ENCODE measurements around the gene GTPBP2. TPM values are rescaled to one million over a fixed set of nuclear protein-coding genes. Genes with fewer than 3 reads are reported as not detected.

GTPBP2 gene
- total and polyA plus RNA-seq, 10 of the 15 experiments (the other 5 are each of a cell fraction or from before 2014, with no cell fraction given): 5.9 to 63.4 (median 39.8) TPM

DNA sequence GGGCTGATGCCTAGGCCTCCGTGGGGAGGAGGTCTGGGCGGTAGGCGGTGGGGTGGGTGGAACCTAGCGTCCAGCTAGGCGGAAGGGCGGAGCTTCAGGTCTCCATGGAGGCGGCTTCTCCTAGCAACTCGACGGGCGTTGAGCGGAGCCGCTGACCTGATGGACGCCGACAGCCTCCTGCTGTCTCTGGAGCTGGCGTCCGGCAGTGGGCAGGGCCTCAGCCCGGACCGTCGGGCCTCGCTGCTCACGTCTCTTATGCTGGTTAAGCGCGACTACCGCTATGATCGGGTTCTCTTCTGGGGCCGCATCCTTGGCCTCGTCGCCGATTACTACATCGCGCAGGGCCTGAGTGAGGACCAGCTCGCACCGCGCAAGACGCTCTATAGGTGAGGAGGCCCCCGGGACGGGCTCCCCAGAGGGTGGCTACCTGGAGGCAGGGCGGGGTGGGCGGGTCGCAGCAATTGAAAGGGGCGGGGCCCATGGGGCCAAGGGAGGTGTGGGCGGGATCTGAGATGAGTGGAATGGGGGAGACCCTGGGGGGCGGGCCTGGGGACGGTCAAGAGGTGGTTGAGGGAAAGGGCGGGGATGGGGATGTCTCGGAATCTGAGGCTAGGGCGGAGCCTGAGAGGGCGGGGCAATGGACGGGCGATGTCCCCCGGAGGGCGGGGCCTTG, 16.0 kb upstream of the GTPBP2 start, which contains the start of gene RSPH9 (continued):
- no peak for TF ChIP-seq ZNF687 (IDR thresholded peaks at IDR 0.05)
- TF ChIP-seq POLR2AphosphoS5 (IDR thresholded peaks at IDR 0.05; ENCODE audit: low read length): no peak
- TF ChIP-seq, protein P1, sequence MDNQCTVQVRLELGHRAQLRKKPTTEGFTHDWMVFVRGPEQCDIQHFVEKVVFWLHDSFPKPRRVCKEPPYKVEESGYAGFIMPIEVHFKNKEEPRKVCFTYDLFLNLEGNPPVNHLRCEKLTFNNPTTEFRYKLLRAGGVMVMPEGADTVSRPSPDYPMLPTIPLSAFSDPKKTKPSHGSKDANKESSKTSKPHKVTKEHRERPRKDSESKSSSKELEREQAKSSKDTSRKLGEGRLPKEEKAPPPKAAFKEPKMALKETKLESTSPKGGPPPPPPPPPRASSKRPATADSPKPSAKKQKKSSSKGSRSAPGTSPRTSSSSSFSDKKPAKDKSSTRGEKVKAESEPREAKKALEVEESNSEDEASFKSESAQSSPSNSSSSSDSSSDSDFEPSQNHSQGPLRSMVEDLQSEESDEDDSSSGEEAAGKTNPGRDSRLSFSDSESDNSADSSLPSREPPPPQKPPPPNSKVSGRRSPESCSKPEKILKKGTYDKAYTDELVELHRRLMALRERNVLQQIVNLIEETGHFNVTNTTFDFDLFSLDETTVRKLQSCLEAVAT (IDR thresholded peaks at IDR 0.05): no peak
- TF ChIP-seq KAT2A (conservative IDR thresholded peaks at IDR 0.05; ENCODE audit: control insufficient read depth, low read depth, low read length): no peak
- TF ChIP-seq, protein P2, sequence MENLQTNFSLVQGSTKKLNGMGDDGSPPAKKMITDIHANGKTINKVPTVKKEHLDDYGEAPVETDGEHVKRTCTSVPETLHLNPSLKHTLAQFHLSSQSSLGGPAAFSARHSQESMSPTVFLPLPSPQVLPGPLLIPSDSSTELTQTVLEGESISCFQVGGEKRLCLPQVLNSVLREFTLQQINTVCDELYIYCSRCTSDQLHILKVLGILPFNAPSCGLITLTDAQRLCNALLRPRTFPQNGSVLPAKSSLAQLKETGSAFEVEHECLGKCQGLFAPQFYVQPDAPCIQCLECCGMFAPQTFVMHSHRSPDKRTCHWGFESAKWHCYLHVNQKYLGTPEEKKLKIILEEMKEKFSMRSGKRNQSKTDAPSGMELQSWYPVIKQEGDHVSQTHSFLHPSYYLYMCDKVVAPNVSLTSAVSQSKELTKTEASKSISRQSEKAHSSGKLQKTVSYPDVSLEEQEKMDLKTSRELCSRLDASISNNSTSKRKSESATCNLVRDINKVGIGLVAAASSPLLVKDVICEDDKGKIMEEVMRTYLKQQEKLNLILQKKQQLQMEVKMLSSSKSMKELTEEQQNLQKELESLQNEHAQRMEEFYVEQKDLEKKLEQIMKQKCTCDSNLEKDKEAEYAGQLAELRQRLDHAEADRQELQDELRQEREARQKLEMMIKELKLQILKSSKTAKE (IDR thresholded peaks at IDR 0.05; ENCODE audit: low read depth, poor library complexity, severe bottlenecking): no peak
- TF ChIP-seq ZSCAN29 (IDR thresholded peaks at IDR 0.05): no peak
- no peak for TF ChIP-seq EZH2 (IDR thresholded peaks at IDR 0.05; ENCODE audit: borderline replicate concordance, control insufficient read depth, low read depth, low read length)
- TF ChIP-seq RBBP5 (conservative IDR thresholded peaks at IDR 0.05): no peak
- TF ChIP-seq, protein P3, sequence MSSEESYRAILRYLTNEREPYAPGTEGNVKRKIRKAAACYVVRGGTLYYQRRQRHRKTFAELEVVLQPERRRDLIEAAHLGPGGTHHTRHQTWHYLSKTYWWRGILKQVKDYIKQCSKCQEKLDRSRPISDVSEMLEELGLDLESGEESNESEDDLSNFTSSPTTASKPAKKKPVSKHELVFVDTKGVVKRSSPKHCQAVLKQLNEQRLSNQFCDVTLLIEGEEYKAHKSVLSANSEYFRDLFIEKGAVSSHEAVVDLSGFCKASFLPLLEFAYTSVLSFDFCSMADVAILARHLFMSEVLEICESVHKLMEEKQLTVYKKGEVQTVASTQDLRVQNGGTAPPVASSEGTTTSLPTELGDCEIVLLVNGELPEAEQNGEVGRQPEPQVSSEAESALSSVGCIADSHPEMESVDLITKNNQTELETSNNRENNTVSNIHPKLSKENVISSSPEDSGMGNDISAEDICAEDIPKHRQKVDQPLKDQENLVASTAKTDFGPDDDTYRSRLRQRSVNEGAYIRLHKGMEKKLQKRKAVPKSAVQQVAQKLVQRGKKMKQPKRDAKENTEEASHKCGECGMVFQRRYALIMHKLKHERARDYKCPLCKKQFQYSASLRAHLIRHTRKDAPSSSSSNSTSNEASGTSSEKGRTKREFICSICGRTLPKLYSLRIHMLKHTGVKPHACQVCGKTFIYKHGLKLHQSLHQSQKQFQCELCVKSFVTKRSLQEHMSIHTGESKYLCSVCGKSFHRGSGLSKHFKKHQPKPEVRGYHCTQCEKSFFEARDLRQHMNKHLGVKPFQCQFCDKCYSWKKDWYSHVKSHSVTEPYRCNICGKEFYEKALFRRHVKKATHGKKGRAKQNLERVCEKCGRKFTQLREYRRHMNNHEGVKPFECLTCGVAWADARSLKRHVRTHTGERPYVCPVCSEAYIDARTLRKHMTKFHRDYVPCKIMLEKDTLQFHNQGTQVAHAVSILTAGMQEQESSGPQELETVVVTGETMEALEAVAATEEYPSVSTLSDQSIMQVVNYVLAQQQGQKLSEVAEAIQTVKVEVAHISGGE (CRISPR knock-in tag; IDR thresholded peaks at IDR 0.05): no peak
- TF ChIP-seq IKZF1 (conservative IDR thresholded peaks at IDR 0.05): no peak
- no peak for TF ChIP-seq KLF5 (IDR thresholded peaks at IDR 0.05; ENCODE audit: partially characterized antibody)
- no peak for TF ChIP-seq E4F1 (IDR thresholded peaks at IDR 0.05; ENCODE audit: borderline replicate concordance, partially characterized antibody)

Data from GM12878 (cell line).